ENCODE results near the gene SND1. TPM values are rescaled to one million over a fixed set of nuclear protein-coding genes. Genes with fewer than 3 reads are reported as not detected.

The SND1 gene
- total RNA-seq, 4 donors from 2014 or later = 62.0 to 89.4 (median 82.1) TPM

GRCh38 chr7:127979113-127979727, 327.2 kb downstream of the SND1 start:
- TF ChIP-seq POLR2A (IDR thresholded peaks at IDR 0.05) = no peak
- TF ChIP-seq CTCF (IDR thresholded peaks at IDR 0.05) = no peak
- H3K4me3 ChIP-seq (ENCODE audit: low read depth, poor library complexity, severe bottlenecking) = no peak overlapping the region
- WGBS, 2 donors = 96 to 97% methylated on average over 9 of the region's 9 CpGs
- DNase-seq (ENCODE audit: low spot score in 2 of 2) = no peak
- intact Hi-C loops (cut with DNase I; ENCODE audit: low total_unique reads) = no loop called here

- H3K4me3 ChIP-seq (ENCODE audit: low read depth, poor library complexity, severe bottlenecking) = no peak overlapping the region
These were observed 327.7 kb downstream of the SND1 start for GRCh38 chr7:127979728-127980126.

GRCh38 chr7:127980901-127981300, 328.9 kb downstream of the SND1 start:
- TF ChIP-seq CTCF (IDR thresholded peaks at IDR 0.05) (no peak), POLR2A (IDR thresholded peaks at IDR 0.05) (no peak)
- DNase-seq (ENCODE audit: low spot score in 2 of 2) = no peak
- WGBS, 2 donors = 81 to 82% methylated on average over 1 of the region's 1 CpG
- intact Hi-C loops (cut with DNase I; ENCODE audit: low total_unique reads) = no loop called here
- no peak overlapping the region for H3K4me3 ChIP-seq (ENCODE audit: low read depth, poor library complexity, severe bottlenecking)

More at GRCh38 chr7:127979728-127980126, 327.7 kb downstream of the SND1 start:
- TF ChIP-seq CTCF (IDR thresholded peaks at IDR 0.05) (no peak), POLR2A (IDR thresholded peaks at IDR 0.05) (no peak)
- DNase-seq (ENCODE audit: low spot score in 2 of 2) = no peak
- intact Hi-C loops (cut with DNase I; ENCODE audit: low total_unique reads) = no loop called here

GRCh38 chr7:127981965-127982364, 330.0 kb downstream of the SND1 start:
- WGBS, 2 donors = 94 to 95% methylated on average over 4 of the region's 4 CpGs
- TF ChIP-seq CTCF (IDR thresholded peaks at IDR 0.05) = no peak
- no peak overlapping the region for H3K4me3 ChIP-seq (ENCODE audit: low read depth, poor library complexity, severe bottlenecking)
- DNase-seq (ENCODE audit: low spot score in 2 of 2) = no peak
- intact Hi-C loops (cut with DNase I; ENCODE audit: low total_unique reads) = no loop called here

GRCh38 chr7:127983804-127984332, 331.9 kb downstream of the SND1 start:
- no peak for TF ChIP-seq CTCF (IDR thresholded peaks at IDR 0.05)
- TF ChIP-seq POLR2A (IDR thresholded peaks at IDR 0.05) = no peak
- no peak overlapping the region for H3K4me3 ChIP-seq (ENCODE audit: low read depth, poor library complexity, severe bottlenecking)
- no peak for DNase-seq (ENCODE audit: low spot score in 2 of 2)
- intact Hi-C loops (cut with DNase I; ENCODE audit: low total_unique reads) = no loop called here
- 71 to 78% methylated on average over 5 of the region's 5 CpGs for WGBS, 2 donors
